Measurements from ENCODE around the gene PLLP.
"Not testable (repeated sequence)": the region's sequence is repeated elsewhere in the genome, so short reads cannot be mapped to it uniquely, and the experiment has no call there.

PLLP gene

GRCh38 chr16:57303021-57303909 lies 18.8 kb upstream of the PLLP start:
- DNase-seq (ENCODE audit: low read depth in 2 of 2, low spot score in 1 of 2), result no peak

GRCh38 chr16:57301126-57301817 lies 16.8 kb upstream of the PLLP start:
- no peak for DNase-seq (ENCODE audit: low read depth in 2 of 2, low spot score in 1 of 2)

GRCh38 chr16:57300387-57301125 lies 16.1 kb upstream of the PLLP start:
- DNase-seq (ENCODE audit: low read depth in 2 of 2, low spot score in 1 of 2), result peak; percentile 98 to 99

GRCh38 chr16:57299719-57300386 lies 15.4 kb upstream of the PLLP start:
- peak; percentile 44 to 65 for DNase-seq (ENCODE audit: low read depth in 2 of 2, low spot score in 1 of 2)

GRCh38 chr16:57299009-57299718 lies 14.7 kb upstream of the PLLP start:
- no peak for DNase-seq (ENCODE audit: low read depth in 2 of 2, low spot score in 1 of 2)

- no peak for DNase-seq (ENCODE audit: low read depth in 2 of 2, low spot score in 1 of 2)
Observed at GRCh38 chr16:57297856-57298255, 13.4 kb upstream of the PLLP start.

GRCh38 chr16:57289391-57290257 lies 5.2 kb upstream of the PLLP start:
- no peak for DNase-seq (ENCODE audit: low read depth in 2 of 2, low spot score in 1 of 2)

- DNase-seq (ENCODE audit: low read depth in 2 of 2, low spot score in 1 of 2), result no peak
Observed at GRCh38 chr16:57285379-57285778, 907 bp upstream of the PLLP start.

GRCh38 chr16:57284952-57285363 lies 486 bp upstream of the PLLP start:
- no peak for DNase-seq (ENCODE audit: low read depth in 2 of 2, low spot score in 1 of 2)

- DNase-seq (ENCODE audit: low read depth in 2 of 2, low spot score in 1 of 2), result no peak
Observed at GRCh38 chr16:57283959-57284208, 588 bp downstream of the PLLP start.

GRCh38 chr16:57283214-57283958 lies 1.1 kb downstream of the PLLP start:
- DNase-seq (ENCODE audit: low read depth in 2 of 2, low spot score in 1 of 2), result no peak

GRCh38 chr16:57282510-57283213 lies 1.8 kb downstream of the PLLP start:
- DNase-seq (ENCODE audit: low read depth in 2 of 2, low spot score in 1 of 2), result no peak

GRCh38 chr16:57281791-57282190 lies 2.7 kb downstream of the PLLP start:
- no peak for DNase-seq (ENCODE audit: low read depth in 2 of 2, low spot score in 1 of 2)

GRCh38 chr16:57279780-57280638 lies 4.5 kb downstream of the PLLP start:
- DNase-seq (ENCODE audit: low read depth in 2 of 2, low spot score in 1 of 2), result no peak

- DNase-seq (ENCODE audit: low read depth in 2 of 2, low spot score in 1 of 2), result no peak
Observed at GRCh38 chr16:57278494-57278893, 6.0 kb downstream of the PLLP start.

- peak in 1 of 2 donors; percentile 40 for DNase-seq (ENCODE audit: low read depth in 2 of 2, low spot score in 1 of 2)
Observed at GRCh38 chr16:57277586-57277985, 6.9 kb downstream of the PLLP start.

GRCh38 chr16:57276596-57276995 lies 7.9 kb downstream of the PLLP start:
- DNase-seq (ENCODE audit: low read depth in 2 of 2, low spot score in 1 of 2), result no peak

GRCh38 chr16:57275946-57276345 lies 8.5 kb downstream of the PLLP start:
- not testable (repeated sequence) for DNase-seq (ENCODE audit: low read depth in 2 of 2, low spot score in 1 of 2)
